SK-N-SH treated with all-trans-retinoic acid at 6 μM for 48 hours (cell line): ENCODE data around the gene CACNA1A.

ENCODE experiments used
- ARNTL ChIP-seq: fragments of 450-650 bp; formaldehyde crosslinking; IDR thresholded peaks from 2 replicates; pipeline ENCODE4 v1.5.0; 2020; ENCODE audit warnings: low read depth, mild to moderate bottlenecking, moderate library complexity, borderline replicate concordance
- BACH2 ChIP-seq: fragments of 250-450 bp; sonication (Bioruptor Pico); IDR thresholded peaks from 2 replicates; pipeline ENCODE4 v1.9.0; 2021; ENCODE audit warnings: mild to moderate bottlenecking, borderline replicate concordance
- CSRNP3 ChIP-seq: fragments of 250-450 bp; sonication (Bioruptor Pico); IDR thresholded peaks from 2 replicates; pipeline ENCODE4 v1.5.1; 2021; ENCODE audit warnings: mild to moderate bottlenecking, moderate library complexity
- ZFP30 ChIP-seq: fragments of 450-650 bp; formaldehyde crosslinking; IDR thresholded peaks from 2 replicates; pipeline ENCODE4 v1.5.0; 2022; ENCODE audit warnings: mild to moderate bottlenecking, moderate library complexity
- ZNF8 ChIP-seq: fragments of 450-650 bp; formaldehyde crosslinking; IDR thresholded peaks from 2 replicates; pipeline ENCODE4 v1.5.0; 2020; ENCODE audit warnings: mild to moderate bottlenecking, moderate library complexity
- TF ChIP-seq, protein P1 (sequence below): fragments of 250-450 bp; sonication (Bioruptor Pico); IDR thresholded peaks from 2 replicates; pipeline ENCODE4 v1.8.0; 2020; ENCODE audit warnings: mild to moderate bottlenecking, moderate library complexity, borderline replicate concordance

DNA sequence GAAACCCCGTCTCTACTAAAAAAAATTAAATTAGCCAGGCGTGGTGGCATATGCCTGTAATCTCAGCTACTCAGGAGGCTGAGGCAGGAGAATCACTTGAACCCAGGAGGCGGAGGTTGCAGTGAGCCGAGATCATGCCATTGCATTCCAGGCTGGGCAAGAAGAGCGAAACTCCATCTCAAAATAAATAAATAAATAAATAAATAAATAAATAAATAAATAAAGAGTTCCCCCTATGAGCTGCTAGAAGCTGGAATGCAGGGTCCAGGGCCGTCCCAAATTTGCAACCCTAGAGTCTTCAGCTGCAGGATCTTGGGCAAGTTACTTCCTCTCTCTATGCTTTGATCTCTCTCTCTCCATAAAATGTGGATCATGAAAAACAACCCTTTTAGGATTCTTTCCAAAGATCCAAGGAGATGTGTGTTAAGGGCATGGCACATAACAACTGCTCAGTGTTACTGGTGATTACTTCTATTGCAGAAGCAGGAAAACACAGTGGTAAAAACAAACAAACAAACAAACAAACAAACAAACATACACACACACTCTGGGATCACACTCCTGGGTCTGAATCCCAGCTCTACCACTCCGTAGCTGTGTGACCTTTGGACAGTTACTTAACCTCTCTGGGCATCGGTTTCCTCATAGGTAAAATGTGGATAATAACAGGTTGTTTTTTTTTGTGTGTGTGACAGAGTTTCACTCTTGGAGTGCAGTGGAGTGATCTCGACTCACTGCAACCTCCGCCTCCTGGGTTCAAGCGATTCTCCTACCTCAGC, 78.8 kb downstream of the CACNA1A start:
- TF ChIP-seq ZFP30 (CRISPR knock-in tag): no peak
- TF ChIP-seq, protein P1, sequence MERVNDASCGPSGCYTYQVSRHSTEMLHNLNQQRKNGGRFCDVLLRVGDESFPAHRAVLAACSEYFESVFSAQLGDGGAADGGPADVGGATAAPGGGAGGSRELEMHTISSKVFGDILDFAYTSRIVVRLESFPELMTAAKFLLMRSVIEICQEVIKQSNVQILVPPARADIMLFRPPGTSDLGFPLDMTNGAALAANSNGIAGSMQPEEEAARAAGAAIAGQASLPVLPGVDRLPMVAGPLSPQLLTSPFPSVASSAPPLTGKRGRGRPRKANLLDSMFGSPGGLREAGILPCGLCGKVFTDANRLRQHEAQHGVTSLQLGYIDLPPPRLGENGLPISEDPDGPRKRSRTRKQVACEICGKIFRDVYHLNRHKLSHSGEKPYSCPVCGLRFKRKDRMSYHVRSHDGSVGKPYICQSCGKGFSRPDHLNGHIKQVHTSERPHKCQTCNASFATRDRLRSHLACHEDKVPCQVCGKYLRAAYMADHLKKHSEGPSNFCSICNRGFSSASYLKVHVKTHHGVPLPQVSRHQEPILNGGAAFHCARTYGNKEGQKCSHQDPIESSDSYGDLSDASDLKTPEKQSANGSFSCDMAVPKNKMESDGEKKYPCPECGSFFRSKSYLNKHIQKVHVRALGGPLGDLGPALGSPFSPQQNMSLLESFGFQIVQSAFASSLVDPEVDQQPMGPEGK (CRISPR knock-in tag): no peak
- TF ChIP-seq CSRNP3 (CRISPR knock-in tag): no peak
- TF ChIP-seq BACH2 (CRISPR knock-in tag): no peak
- no peak for TF ChIP-seq ZNF8
- no peak for TF ChIP-seq ARNTL
